Natural killer cell (primary cell): Measurements from ENCODE around the gene ACSS1. TPM values are rescaled to one million over a fixed set of nuclear protein-coding genes. Genes with fewer than 3 reads are reported as not detected.
A peak's percentile ranks its signal among the peaks of the same experiment; 100 is the strongest.

Source experiments
- ATAC-seq, 3 donors: fragments of 150-1000 bp in 2 of 3; fragments of 200-7000 bp in 1 of 3; cut with Tn5 transposase; 1 replicate in 1 of 3; 2 replicates in 2 of 3; pipeline ENCODE4 v1.10.0; 2021; ENCODE audit warnings: mild to moderate bottlenecking in 2 of 3, moderate library complexity in 2 of 3
- DNase-seq, 2 donors: peaks; one replicate each; pipeline versions ENCODE4 v3.0.0 to v3.0.0-alpha.2; 2013 to 2021; ENCODE audit warnings: mixed read lengths in 1 of 2
- H3K27ac ChIP-seq: one replicate; pipeline ENCODE4 v1.5.1; 2013; ENCODE audit warnings: mild to moderate bottlenecking, low read length
- H3K27me3 ChIP-seq: one replicate; pipeline ENCODE4 v1.6.1; 2013; ENCODE audit warnings: low read length; ENCODE audit not compliant: control insufficient read depth, insufficient read depth
- H3K36me3 ChIP-seq: one replicate; pipeline ENCODE4 v1.6.1; 2013; ENCODE audit warnings: low read length; ENCODE audit not compliant: control insufficient read depth, insufficient read depth
- H3K4me1 ChIP-seq: one replicate; pipeline ENCODE4 v1.6.1; 2013; ENCODE audit warnings: low read length; ENCODE audit not compliant: control insufficient read depth, insufficient read depth
- H3K4me3 ChIP-seq: one replicate; pipeline ENCODE4 v1.5.1; 2013; ENCODE audit warnings: low read length
- H3K9me3 ChIP-seq: one replicate; pipeline ENCODE4 v1.6.1; 2013; ENCODE audit warnings: low read length; ENCODE audit not compliant: control insufficient read depth, insufficient read depth
- H3K27ac Mint-ChIP-seq, 2 donors: one replicate each; pipeline ENCODE4 v1.8.0; 2022; ENCODE audit warnings: mild to moderate bottlenecking in 2 of 2, mixed read lengths in 2 of 2, moderate library complexity in 1 of 2
- H3K27me3 Mint-ChIP-seq, 2 donors: one replicate each; pipeline ENCODE4 v1.8.0; 2022; ENCODE audit warnings: low read depth in 2 of 2, mixed read lengths in 2 of 2
- H3K36me3 Mint-ChIP-seq: one replicate; pipeline ENCODE4 v1.8.0; 2022; ENCODE audit warnings: mixed read lengths
- H3K4me1 Mint-ChIP-seq, 2 donors: one replicate each; pipeline ENCODE4 v1.8.0; 2022; ENCODE audit warnings: mixed read lengths in 2 of 2
- H3K4me3 Mint-ChIP-seq: one replicate; pipeline ENCODE4 v1.8.0; 2022; ENCODE audit warnings: mild to moderate bottlenecking, moderate library complexity, mixed read lengths
- H3K9me3 Mint-ChIP-seq, 2 donors: one replicate each; pipeline ENCODE4 v1.8.0; 2022; ENCODE audit warnings: mixed read lengths in 2 of 2
- CTCF ChIP-seq: fragments of 200-600 bp; IDR thresholded peaks from one replicate; pipeline ENCODE4 v1.8.0; 2022; ENCODE audit warnings: antibody characterized with exemption
- WGBS: methylation state at CpG from one replicate; pipeline ENCODE4 v1.1.7; 2013; ENCODE audit warnings: missing lambda C conversion rate; ENCODE audit not compliant: insufficient coverage; 5-methylcytosine and 5-hydroxymethylcytosine counted together
- intact Hi-C: fragments of 100-400 bp; cut with micrococcal nuclease; formaldehyde crosslinking; loops from one replicate; pipeline ENCODE4 v1.14.2; 2022
- total RNA-seq, 4 donors: library from RNA; stranded (reverse); fragments of 120-200 nt in 1 of 4; gene quantifications; one replicate each; pipeline versions ENCODE4 v1.2.3 to v1.2.4, GENCODE V29; 2013 to 2022

Gene ACSS1
- total RNA-seq, 3 donors from 2014 or later (not counting 1 experiment from before 2014, with no cell fraction given): 46.3 to 67.4 (median 57.4) TPM

GRCh38 chr20:24971376-24972101 lies 86.4 kb downstream of the ACSS1 start:
- H3K27me3 Mint-ChIP-seq: no peaks in the 10 kb centered on the region
- no peak for DNase-seq
- Histone ChIP-seq H3K27ac (no peak overlapping the region), H3K4me1 (peaks cover 29% of the 10 kb centered on the region), H3K27me3 (no peaks in the 10 kb centered on the region), H3K9me3 (no peaks in the 10 kb centered on the region), H3K36me3 (peaks cover 80% of the 10 kb centered on the region), H3K4me3 (no peak overlapping the region)
- peaks cover 65 to 76% of the 10 kb centered on the region in 2 donors for H3K4me1 Mint-ChIP-seq
- no peak for ATAC-seq
- H3K4me3 Mint-ChIP-seq: no peak overlapping the region
- peaks cover 51% of the 10 kb centered on the region for H3K36me3 Mint-ChIP-seq
- 98% methylated on average over 6 of the region's 6 CpGs for WGBS
- peak overlapping the region; percentile 12 to 98 for H3K27ac Mint-ChIP-seq
- no peak for TF ChIP-seq CTCF
- intact Hi-C loops: no loop called here
- H3K9me3 Mint-ChIP-seq: no peaks in the 10 kb centered on the region

- Mint-ChIP-seq H3K36me3 (peaks cover 43% of the 10 kb centered on the region), H3K9me3 (no peaks in the 10 kb centered on the region), H3K27me3 (no peaks in the 10 kb centered on the region), H3K27ac (peak overlapping the region; percentile 12 to 98), H3K4me1 (peaks cover 65 to 76% of the 10 kb centered on the region in 2 donors), H3K4me3 (peak overlapping the region; percentile 14)
- TF ChIP-seq CTCF: no peak
- H3K27ac ChIP-seq: no peak overlapping the region
- intact Hi-C loops: no loop called here
- DNase-seq: no peak
- H3K36me3 ChIP-seq: peaks cover 80% of the 10 kb centered on the region
- H3K27me3 ChIP-seq: no peaks in the 10 kb centered on the region
- 81% methylated on average over 8 of the region's 8 CpGs for WGBS
- H3K4me3 ChIP-seq: no peak overlapping the region
- no peak for ATAC-seq
- no peaks in the 10 kb centered on the region for H3K9me3 ChIP-seq
- H3K4me1 ChIP-seq: peaks cover 35% of the 10 kb centered on the region
Measured at GRCh38 chr20:24970754-24971153, 87.2 kb downstream of the ACSS1 start.

- no peaks in the 10 kb centered on the region for H3K9me3 Mint-ChIP-seq
- intact Hi-C loops: no loop called here
- DNase-seq (no peak), ATAC-seq (no peak)
- H3K4me1 Mint-ChIP-seq: peaks cover 65 to 76% of the 10 kb centered on the region in 2 donors
- no peak overlapping the region for H3K4me3 ChIP-seq
- H3K27ac ChIP-seq: no peak overlapping the region
- peak overlapping the region; percentile 11 to 98 for H3K27ac Mint-ChIP-seq
- no peak overlapping the region for H3K4me3 Mint-ChIP-seq
- H3K9me3 ChIP-seq: no peaks in the 10 kb centered on the region
- 97% methylated on average over 4 of the region's 5 CpGs for WGBS
- H3K27me3 ChIP-seq: no peaks in the 10 kb centered on the region
- TF ChIP-seq CTCF: no peak
- peaks cover 36% of the 10 kb centered on the region for H3K36me3 Mint-ChIP-seq
- H3K36me3 ChIP-seq: peaks cover 84% of the 10 kb centered on the region
- H3K27me3 Mint-ChIP-seq: no peaks in the 10 kb centered on the region
- peaks cover 42% of the 10 kb centered on the region for H3K4me1 ChIP-seq
Measured at GRCh38 chr20:24970030-24970553, 87.8 kb downstream of the ACSS1 start.
